Naive thymus-derived CD4-positive, alpha-beta T cell (primary cell): ENCODE measurements around the gene LRRTM1. TPM values are rescaled to one million over a fixed set of nuclear protein-coding genes. Genes with fewer than 3 reads are reported as not detected.
A peak's percentile ranks its signal among the peaks of the same experiment; 100 is the strongest.

Source experiments
- ATAC-seq: fragments of 150-1000 bp; cut with Tn5 transposase; 2 replicates; pipeline ENCODE4 v1.10.0; 2021; ENCODE audit warnings: mild to moderate bottlenecking, moderate library complexity
- CTCF ChIA-PET: fragments of 350-600 bp; sonication (Branson Sonifier 250); formaldehyde crosslinking; loops from one replicate; lab custom pipeline; 2021; ENCODE audit warnings: antibody characterized with exemption; lab: Charles Lee
- POLR2A ChIA-PET: fragments of 350-600 bp; sonication (Branson Sonifier 250); formaldehyde crosslinking; loops from one replicate; lab custom pipeline; 2021; ENCODE audit warnings: antibody characterized with exemption, inconsistent platforms; lab: Charles Lee
- DNase-seq, 9 donors: peaks; one replicate each; pipeline versions ENCODE4 v3.0.0 to v3.0.0-alpha.2; 2020 to 2022; ENCODE audit warnings: mixed read lengths in 1 of 9
- H3K27ac ChIP-seq: one replicate; pipeline ENCODE4 v1.7.0; 2013; ENCODE audit warnings: mild to moderate bottlenecking, low read depth, low read length, moderate library complexity
- H3K27me3 ChIP-seq, 2 donors: one replicate each; pipeline ENCODE4 v1.7.0; 2013; ENCODE audit warnings: low read length in 2 of 2, mild to moderate bottlenecking in 2 of 2, moderate library complexity in 2 of 2; ENCODE audit not compliant: control insufficient read depth in 2 of 2, insufficient read depth in 2 of 2
- H3K36me3 ChIP-seq, 3 experiments: 1 replicate in 2 of 3; 2 replicates in 1 of 3; pipeline ENCODE4 v1.7.0; 2013; ENCODE audit warnings: low read length in 3 of 3, mild to moderate bottlenecking in 3 of 3, moderate library complexity in 1 of 3; ENCODE audit not compliant: insufficient read depth in 3 of 3, control insufficient read depth in 2 of 3
- H3K4me1 ChIP-seq, 2 donors: one replicate each; pipeline ENCODE4 v1.7.0; 2013; ENCODE audit warnings: low read length in 2 of 2, mild to moderate bottlenecking in 2 of 2, moderate library complexity in 1 of 2; ENCODE audit not compliant: control insufficient read depth in 2 of 2, insufficient read depth in 2 of 2
- H3K4me3 ChIP-seq: 2 replicates; pipeline ENCODE4 v1.7.0; 2013; ENCODE audit warnings: mild to moderate bottlenecking, low read length
- H3K9me3 ChIP-seq, 3 experiments: 1 replicate in 2 of 3; 2 replicates in 1 of 3; pipeline ENCODE4 v1.7.0; 2013; ENCODE audit warnings: low read length in 3 of 3; ENCODE audit not compliant: control insufficient read depth in 2 of 3
- H3K27ac Mint-ChIP-seq, 9 donors: one replicate each; pipeline ENCODE4 v1.8.0; 2020 to 2022; ENCODE audit warnings: mixed read lengths in 9 of 9, mild to moderate bottlenecking in 8 of 9, moderate library complexity in 5 of 9, inconsistent platforms in 2 of 9
- H3K27me3 Mint-ChIP-seq, 5 donors: one replicate each; pipeline ENCODE4 v1.8.0; 2021 to 2022; ENCODE audit warnings: mixed read lengths in 5 of 5, mild to moderate bottlenecking in 1 of 5
- H3K36me3 Mint-ChIP-seq, 5 donors: one replicate each; pipeline ENCODE4 v1.8.0; 2020 to 2022; ENCODE audit warnings: mixed read lengths in 5 of 5, mild to moderate bottlenecking in 3 of 5, inconsistent platforms in 1 of 5
- H3K4me1 Mint-ChIP-seq, 7 donors: one replicate each; pipeline ENCODE4 v1.8.0; 2020 to 2022; ENCODE audit warnings: mixed read lengths in 7 of 7, mild to moderate bottlenecking in 3 of 7, inconsistent platforms in 1 of 7
- H3K4me3 Mint-ChIP-seq, 10 donors: one replicate each; pipeline ENCODE4 v1.8.0; 2020 to 2022; ENCODE audit warnings: mild to moderate bottlenecking in 10 of 10, mixed read lengths in 10 of 10, moderate library complexity in 6 of 10, inconsistent platforms in 2 of 10
- H3K9me3 Mint-ChIP-seq, 11 donors: one replicate each; pipeline ENCODE4 v1.8.0; 2020 to 2022; ENCODE audit warnings: mixed read lengths in 11 of 11, mild to moderate bottlenecking in 4 of 11, inconsistent platforms in 1 of 11, moderate library complexity in 1 of 11
- intact Hi-C, 2 donors: fragments of 100-400 bp; cut with micrococcal nuclease; formaldehyde crosslinking; loops; one replicate each; pipeline ENCODE4 v1.15.1; 2023
- polyA plus RNA-seq, 2 donors: library from polyadenylated mRNA; unstranded; fragments of 300-500 nt; fragmentation: Illumina TruSeq; gene quantifications; one replicate each; pipeline ENCODE4 v1.2.3, GENCODE V29; 2021
- total RNA-seq, 6 experiments: library from RNA in 5 of 6; stranded (reverse) in 5 of 6; gene quantifications; 1 replicate in 5 of 6; 2 replicates in 1 of 6; pipeline ENCODE4 v1.2.3 and lab custom pipeline; 2021 to 2026

The LRRTM1 gene
- total and polyA plus RNA-seq, 7 experiments from 2014 or later = not detected

- Mint-ChIP-seq H3K27me3 (peaks cover 51 to 60% (median 51%) of the 10 kb centered on the region in 5 donors), H3K9me3 (peaks cover 0 to 15% (median 5%) of the 10 kb centered on the region in 11 donors), H3K4me3 (peak overlapping the region in 1 of 10 donors; percentile 19), H3K36me3 (peaks cover 0 to 9% (median 0%) of the 10 kb centered on the region in 5 donors), H3K27ac (no peak overlapping the region), H3K4me1 (no peaks in the 10 kb centered on the region)
- Histone ChIP-seq H3K36me3 (no peaks in the 10 kb centered on the region), H3K4me1 (no peaks in the 10 kb centered on the region), H3K4me3 (no peak overlapping the region), H3K27ac (no peak overlapping the region), H3K27me3 (peaks cover 0 to 8% of the 10 kb centered on the region in 2 donors), H3K9me3 (no peaks in the 10 kb centered on the region)
- ChIA-PET POLR2A (no interaction called here), CTCF (no interaction called here)
- no peak for ATAC-seq
- DNase-seq = no peak
- intact Hi-C loops = no loop called here
These were observed 1.3 kb downstream of the LRRTM1 start for GRCh38 chr2:80303006-80303908.

GRCh38 chr2:80302314-80303005, 2.1 kb downstream of the LRRTM1 start:
- ATAC-seq (no peak), DNase-seq (no peak)
- POLR2A ChIA-PET = no interaction called here
- no peaks in the 10 kb centered on the region for H3K4me1 ChIP-seq
- intact Hi-C loops = no loop called here
- peaks cover 51 to 60% (median 54%) of the 10 kb centered on the region in 5 donors for H3K27me3 Mint-ChIP-seq
- H3K4me1 Mint-ChIP-seq = no peaks in the 10 kb centered on the region
- peaks cover 0 to 8% of the 10 kb centered on the region in 2 donors for H3K27me3 ChIP-seq
- H3K4me3 Mint-ChIP-seq = no peak overlapping the region
- H3K27ac Mint-ChIP-seq = peak overlapping the region in 1 of 9 donors; percentile 29
- CTCF ChIA-PET = no interaction called here
- H3K36me3 ChIP-seq = no peaks in the 10 kb centered on the region
- H3K4me3 ChIP-seq = no peak overlapping the region
- no peaks in the 10 kb centered on the region for H3K9me3 ChIP-seq
- peaks cover 0 to 15% (median 5%) of the 10 kb centered on the region in 11 donors for H3K9me3 Mint-ChIP-seq
- no peak overlapping the region for H3K27ac ChIP-seq
- peaks cover 0 to 9% (median 0%) of the 10 kb centered on the region in 5 donors for H3K36me3 Mint-ChIP-seq

- Histone ChIP-seq H3K9me3 (no peaks in the 10 kb centered on the region), H3K36me3 (no peaks in the 10 kb centered on the region), H3K27me3 (peaks cover 0 to 8% of the 10 kb centered on the region in 2 donors), H3K27ac (no peak overlapping the region), H3K4me3 (no peak overlapping the region), H3K4me1 (no peaks in the 10 kb centered on the region)
- Mint-ChIP-seq H3K4me1 (no peaks in the 10 kb centered on the region), H3K36me3 (peaks cover 0 to 9% (median 0%) of the 10 kb centered on the region in 5 donors), H3K9me3 (peaks cover 0 to 15% (median 5%) of the 10 kb centered on the region in 11 donors), H3K4me3 (no peak overlapping the region), H3K27ac (peak overlapping the region in 1 of 9 donors; percentile 29), H3K27me3 (peaks cover 51 to 60% (median 54%) of the 10 kb centered on the region in 5 donors)
- ChIA-PET POLR2A (no interaction called here), CTCF (no interaction called here)
- DNase-seq (no peak), ATAC-seq (no peak)
- intact Hi-C loops = no loop called here
These were observed 2.6 kb downstream of the LRRTM1 start for GRCh38 chr2:80302001-80302313.

GRCh38 chr2:80300954-80301353, 3.6 kb downstream of the LRRTM1 start:
- intact Hi-C loops = no loop called here
- H3K27me3 Mint-ChIP-seq = peaks cover 47 to 59% (median 50%) of the 10 kb centered on the region in 5 donors
- no peak overlapping the region for H3K27ac Mint-ChIP-seq
- H3K4me1 ChIP-seq = no peaks in the 10 kb centered on the region
- H3K4me1 Mint-ChIP-seq = no peaks in the 10 kb centered on the region
- H3K27me3 ChIP-seq = peaks cover 0 to 8% of the 10 kb centered on the region in 2 donors
- CTCF ChIA-PET = no interaction called here
- H3K36me3 Mint-ChIP-seq = peaks cover 0 to 9% (median 0%) of the 10 kb centered on the region in 5 donors
- POLR2A ChIA-PET = no interaction called here
- no peak for DNase-seq
- H3K9me3 ChIP-seq = no peaks in the 10 kb centered on the region
- peaks cover 0 to 16% (median 3%) of the 10 kb centered on the region in 11 donors for H3K9me3 Mint-ChIP-seq
- H3K27ac ChIP-seq = no peak overlapping the region
- H3K4me3 ChIP-seq = no peak overlapping the region
- no peak for ATAC-seq
- H3K4me3 Mint-ChIP-seq = no peak overlapping the region
- no peaks in the 10 kb centered on the region for H3K36me3 ChIP-seq

GRCh38 chr2:80300346-80300745, 4.2 kb downstream of the LRRTM1 start:
- ChIA-PET CTCF (no interaction called here), POLR2A (no interaction called here)
- no peak for ATAC-seq
- Histone ChIP-seq H3K36me3 (no peaks in the 10 kb centered on the region), H3K27me3 (peaks cover 0 to 8% of the 10 kb centered on the region in 2 donors), H3K4me1 (no peaks in the 10 kb centered on the region), H3K4me3 (no peak overlapping the region), H3K9me3 (no peaks in the 10 kb centered on the region), H3K27ac (no peak overlapping the region)
- H3K4me3 Mint-ChIP-seq = no peak overlapping the region
- peaks cover 43 to 57% (median 48%) of the 10 kb centered on the region in 5 donors for H3K27me3 Mint-ChIP-seq
- peaks cover 0 to 9% (median 0%) of the 10 kb centered on the region in 5 donors for H3K36me3 Mint-ChIP-seq
- no peaks in the 10 kb centered on the region for H3K4me1 Mint-ChIP-seq
- intact Hi-C loops = no loop called here
- peaks cover 0 to 22% (median 3%) of the 10 kb centered on the region in 11 donors for H3K9me3 Mint-ChIP-seq
- H3K27ac Mint-ChIP-seq = no peak overlapping the region
- DNase-seq = no peak

GRCh38 chr2:80299661-80300060, 4.9 kb downstream of the LRRTM1 start:
- no peaks in the 10 kb centered on the region for H3K4me1 Mint-ChIP-seq
- H3K9me3 ChIP-seq = no peaks in the 10 kb centered on the region
- no peak overlapping the region for H3K4me3 ChIP-seq
- DNase-seq (no peak), ATAC-seq (no peak)
- peaks cover 0 to 4% (median 0%) of the 10 kb centered on the region in 5 donors for H3K36me3 Mint-ChIP-seq
- intact Hi-C loops = no loop called here
- peaks cover 0 to 8% of the 10 kb centered on the region in 2 donors for H3K27me3 ChIP-seq
- ChIA-PET POLR2A (no interaction called here), CTCF (no interaction called here)
- H3K9me3 Mint-ChIP-seq = peaks cover 0 to 25% (median 5%) of the 10 kb centered on the region in 11 donors
- H3K27ac Mint-ChIP-seq = no peak overlapping the region
- no peaks in the 10 kb centered on the region for H3K4me1 ChIP-seq
- peaks cover 37 to 54% (median 41%) of the 10 kb centered on the region in 5 donors for H3K27me3 Mint-ChIP-seq
- no peak overlapping the region for H3K4me3 Mint-ChIP-seq
- no peak overlapping the region for H3K27ac ChIP-seq
- no peaks in the 10 kb centered on the region for H3K36me3 ChIP-seq
